K562 (cell line): ENCODE results near the gene MTG2. TPM values are rescaled to one million over a fixed set of nuclear protein-coding genes. Genes with fewer than 3 reads are reported as not detected.

ENCODE experiments used
- ATAC-seq: fragments of 200-7000 bp; cut with Tn5 transposase; 3 replicates; pipeline ENCODE4 v1.9.1; 2020; ENCODE audit warnings: moderate library complexity
- BruUV-seq: library from RNA; stranded (reverse); fragments of 400-500 nt; replicated peaks from 2 replicates; lab custom pipeline; 2021; lab: Mats Ljungman, UMichigan
- CTCF ChIA-PET: fragments of 300-600 bp; formaldehyde crosslinking; extraction: SDS; loops from one replicate; lab custom pipeline; 2021; ENCODE audit warnings: low intra/inter-chr PET ratio; lab: Yijun Ruan, JAX
- POLR2A ChIA-PET: fragments of 300-600, 350-650 bp; sonication (Branson Sonifier 250); formaldehyde crosslinking; extraction: SDS; loops from one replicate; lab custom pipeline; 2021; ENCODE audit warnings: antibody characterized with exemption, inconsistent platforms; lab: Yijun Ruan, JAX
- DNase-seq, 4 experiments: peaks; one replicate each; pipeline versions ENCODE4 v3.0.0 to v3.0.0-alpha.2; 2011 to 2018; ENCODE audit warnings: low spot score in 3 of 4, mixed read lengths in 3 of 4; ENCODE audit errors: extremely low read depth in 1 of 4
- FAIRE-seq: peaks from 2 replicates; lab custom pipeline; 2011; peaks lifted over from hg19 to GRCh38; lab: Jason Lieb, UNC
- H2AFZ ChIP-seq: 2 replicates; pipeline ENCODE4 v1.6.0; 2011; ENCODE audit warnings: low read depth, low read length, control low read depth, inconsistent platforms
- H3K27ac ChIP-seq: fragments of 200-600 bp; 3 replicates; pipeline ENCODE4 v1.8.0; 2011; ENCODE audit warnings: low read depth, mild to moderate bottlenecking, control low read depth, inconsistent platforms, low read length, moderate library complexity, mixed read lengths; ENCODE audit errors: extremely low read depth
- H3K27me3 ChIP-seq, 2 experiments: fragments of 300-600 bp in 1 of 2; 2 replicates in 1 of 2; 3 replicates in 1 of 2; pipeline versions ENCODE4 v1.6.0 to v1.8.0; 2011; ENCODE audit warnings: inconsistent platforms in 2 of 2, low read length in 2 of 2, mild to moderate bottlenecking in 1 of 2, mixed read lengths in 1 of 2, moderate library complexity in 1 of 2; ENCODE audit not compliant: control insufficient read depth in 2 of 2, insufficient read depth in 2 of 2
- H3K36me3 ChIP-seq: fragments of 300-600 bp; 3 replicates; pipeline ENCODE4 v1.8.0; 2011; ENCODE audit warnings: mild to moderate bottlenecking, low read length, inconsistent platforms; ENCODE audit not compliant: control insufficient read depth, insufficient read depth
- H3K4me1 ChIP-seq, 2 experiments: fragments of 200-600 bp in 1 of 2; replicated peaks in 1 of 2; 2 replicates in 1 of 2; 3 replicates in 1 of 2; pipeline versions ENCODE4 v1.5.1 to v1.8.0; 2011; ENCODE audit warnings: inconsistent platforms in 2 of 2, low read length in 2 of 2, mild to moderate bottlenecking in 1 of 2, mixed read lengths in 1 of 2, moderate library complexity in 1 of 2; ENCODE audit not compliant: control insufficient read depth in 2 of 2, insufficient read depth in 2 of 2
- H3K4me2 ChIP-seq: 2 replicates; pipeline ENCODE4 v1.6.1; 2011; ENCODE audit warnings: low read length, control low read depth, inconsistent platforms, mixed read lengths; ENCODE audit not compliant: insufficient read depth
- H3K4me3 ChIP-seq: fragments of 200-600 bp; sonication (generic), shearing (Covaris generic); 2 replicates; pipeline ENCODE4 v1.5.1; 2016; ENCODE audit warnings: control low read depth, inconsistent platforms
- H3K79me2 ChIP-seq: fragments of 200-600 bp; 3 replicates; pipeline ENCODE4 v1.8.0; 2011; ENCODE audit warnings: low read length, inconsistent platforms; ENCODE audit not compliant: control insufficient read depth, insufficient read depth
- H3K9ac ChIP-seq, 2 experiments: 2 replicates each; pipeline versions ENCODE4 v1.6.0 to v1.6.1; 2011; ENCODE audit warnings: low read depth in 2 of 2, low read length in 2 of 2, control low read depth in 1 of 2, inconsistent platforms in 1 of 2, mild to moderate bottlenecking in 1 of 2, mixed read lengths in 1 of 2; ENCODE audit not compliant: insufficient read depth in 1 of 2
- H3K9me1 ChIP-seq: one replicate; pipeline ENCODE4 v1.6.0; 2011; ENCODE audit warnings: inconsistent platforms, mild to moderate bottlenecking, low read length, moderate library complexity; ENCODE audit not compliant: control insufficient read depth, insufficient read depth
- H3K9me3 ChIP-seq: replicated peaks from 2 replicates; pipeline ENCODE4 v1.5.1; 2011; ENCODE audit warnings: low read depth, low read length, inconsistent platforms; ENCODE audit not compliant: control insufficient read depth, insufficient read depth
- H4K20me1 ChIP-seq: replicated peaks from 2 replicates; pipeline ENCODE4 v1.6.1; 2011; ENCODE audit warnings: low read length, inconsistent platforms, mixed read lengths; ENCODE audit not compliant: control insufficient read depth, insufficient read depth
- ETV1 ChIP-seq: fragments of 450-650 bp; conservative IDR thresholded peaks from 2 replicates; pipeline ENCODE4 v1.6.1; 2016; ENCODE audit warnings: missing genetic modification characterization, control low read depth, low read depth, missing compliant biosample characterization
- FOSL1 ChIP-seq: fragments of 200-800 bp; sonication (Bioruptor generic); conservative IDR thresholded peaks from 2 replicates; pipeline ENCODE4 v1.6.1; 2016; ENCODE audit warnings: missing genetic modification characterization, missing compliant biosample characterization
- HOMEZ ChIP-seq: fragments of 250-450 bp; sonication (Bioruptor Pico); IDR thresholded peaks from 2 replicates; pipeline ENCODE4 v1.4.0; 2020; ENCODE audit warnings: mild to moderate bottlenecking, moderate library complexity
- LCOR ChIP-seq: sonication (generic); formaldehyde crosslinking; IDR thresholded peaks from 2 replicates; pipeline ENCODE4 v1.8.0; 2022; ENCODE audit warnings: mild to moderate bottlenecking, missing genetic modification reagents
- PBX2 ChIP-seq, 2 experiments: IDR thresholded peaks in 1 of 2; conservative IDR thresholded peaks in 1 of 2; 2 replicates each; pipeline ENCODE4 v1.6.1; 2016; ENCODE audit warnings: low read depth in 2 of 2, mild to moderate bottlenecking in 1 of 2, missing compliant biosample characterization in 1 of 2, missing genetic modification characterization in 1 of 2, moderate library complexity in 1 of 2
- POU5F1 ChIP-seq: fragments of 150-350 bp; IDR thresholded peaks from 2 replicates; pipeline ENCODE4 v1.6.1; 2014; ENCODE audit warnings: borderline replicate concordance, low read length, low read depth, mild to moderate bottlenecking; ENCODE audit not compliant: partially characterized antibody
- PYGO2 ChIP-seq: fragments of 450-650 bp; IDR thresholded peaks from 2 replicates; pipeline ENCODE4 v1.6.1; 2016; ENCODE audit warnings: mild to moderate bottlenecking, missing genetic modification characterization, moderate library complexity, missing compliant biosample characterization
- TARDBP ChIP-seq: fragments of 450-650 bp; IDR thresholded peaks from 2 replicates; pipeline ENCODE4 v1.6.1; 2016
- THRAP3 ChIP-seq: fragments of 450-650 bp; IDR thresholded peaks from 2 replicates; pipeline ENCODE4 v1.6.1; 2016; ENCODE audit warnings: mild to moderate bottlenecking, inconsistent platforms, borderline replicate concordance
- ZNF124 ChIP-seq: sonication (generic); formaldehyde crosslinking; IDR thresholded peaks from 2 replicates; pipeline ENCODE4 v1.8.1; 2022; ENCODE audit warnings: missing genetic modification reagents
- ZNF224 ChIP-seq: sonication (generic); formaldehyde crosslinking; IDR thresholded peaks from 2 replicates; pipeline ENCODE4 v1.8.0; 2022; ENCODE audit warnings: mild to moderate bottlenecking, missing genetic modification reagents
- ZNF316 ChIP-seq: fragments of 450-650 bp; IDR thresholded peaks from 2 replicates; pipeline ENCODE4 v1.6.1; 2016
- ZNF395 ChIP-seq: fragments of 200-800 bp; sonication (Bioruptor generic); IDR thresholded peaks from 2 replicates; pipeline ENCODE4 v1.6.1; 2017; ENCODE audit warnings: missing genetic modification characterization, missing compliant biosample characterization
- ZNF639 ChIP-seq, 2 experiments: fragments of 200-800 bp in 1 of 2; sonication (Bioruptor generic) in 1 of 2; sonication (generic) in 1 of 2; formaldehyde crosslinking in 1 of 2; IDR thresholded peaks in 1 of 2; conservative IDR thresholded peaks in 1 of 2; 2 replicates each; pipeline versions ENCODE4 v1.5.0 to v1.6.1; 2016 to 2020; ENCODE audit warnings: missing compliant biosample characterization in 1 of 2, missing genetic modification characterization in 1 of 2, missing genetic modification reagents in 1 of 2
- ZSCAN29 ChIP-seq: fragments of 450-650 bp; IDR thresholded peaks from 2 replicates; pipeline ENCODE4 v1.6.1; 2017
- WGBS: fragments of 100-300 bp; shearing (Covaris generic); methylation state at CpG from one replicate; pipeline ENCODE4 v1.1.6; 2016; ENCODE audit warnings: low coverage, mixed read lengths; ENCODE audit not compliant: insufficient coverage; ENCODE audit errors: missing lambda C conversion rate; 5-methylcytosine and 5-hydroxymethylcytosine counted together
- in situ Hi-C: fragments of 300-500 bp; cut with MboI; formaldehyde crosslinking; loops from 4 replicates; pipeline ENCODE4 v1.15.0; 2018; ENCODE audit warnings: inconsistent platforms, mixed read lengths
- intact Hi-C: fragments of 100-400 bp; cut with micrococcal nuclease; formaldehyde crosslinking; loops from 2 replicates; pipeline ENCODE4 v1.14.2; 2022
- polyA plus RNA-seq, 8 experiments: library from polyadenylated mRNA; depleted of rRNA in 4 of 8; stranded (reverse) in 5 of 8; unstranded in 3 of 8; fragments of >200 nt; fragmentation: Nextera tagmentation in 2 of 8; fragmentation: Illumina TruSeq in 1 of 8; extraction: Ambion mirVana in 2 of 8; extraction: Trizol in 1 of 8; gene quantifications; 2 replicates each; pipeline versions ENCODE4 v1.2.1 to v1.2.3, GENCODE V29; 2011 to 2014; ENCODE audit warnings: inconsistent platforms in 1 of 8, missing spikeins in 1 of 8
- total RNA-seq, 7 experiments: library from RNA; depleted of rRNA in 6 of 7; stranded (reverse); fragments of >200 nt in 6 of 7; fragmentation: Illumina TruSeq in 2 of 7; extraction: Trizol in 2 of 7; gene quantifications; 2 replicates each; pipeline versions ENCODE4 v1.2.1 to v1.2.3, GENCODE V29; 2011 to 2021; ENCODE audit warnings: low replicate concordance in 1 of 7

Gene MTG2
- total and polyA plus RNA-seq, 9 of the 15 experiments (the other 6 are each of a cell fraction or from before 2014, with no cell fraction given), result 8.7 to 67.5 (median 44.5) TPM

GRCh38 chr20:62198931-62199330, 16.1 kb downstream of the MTG2 start:
- in situ Hi-C loops, result no loop called here
- POLR2A ChIA-PET, result interaction anchor here (0.6 kb wide), 1 partner anchor 188 kb away, joined by 3 read pairs; no protein-coding TSS in a partner anchor
- whole genome bisulfite sequencing, result 93% methylated on average over 18 of the region's 18 CpGs

More at GRCh38 chr20:62198931-62199330, 16.1 kb downstream of the MTG2 start:
- no TSS peak for BruUV-seq
- Histone ChIP-seq H3K9me3 (no peaks in the 10 kb centered on the region), H3K27me3 (no peaks in the 10 kb centered on the region), H3K9me1 (no peaks in the 10 kb centered on the region), H3K4me3 (no peak overlapping the region), H2AFZ (no peak overlapping the region), H3K27ac (no peak overlapping the region), H3K4me2 (no peak overlapping the region), H3K79me2 (no peaks in the 10 kb centered on the region; the same call in 2 of the 3 replicates), H4K20me1 (no peaks in the 10 kb centered on the region), H3K4me1 (no peaks in the 10 kb centered on the region; a peak in 1 of 5 replicates), H3K36me3 (peaks cover 81% of the 10 kb centered on the region; the same call in 2 of the 3 replicates), H3K9ac (no peak overlapping the region)
- intact Hi-C loops, result no loop called here
- DNase-seq (no peak), FAIRE-seq (no peak), ATAC-seq (no peak)
- no peak for TF ChIP-seq HOMEZ (CRISPR knock-in tag)
- no peak for TF ChIP-seq ZNF395 (CRISPR knock-in tag)
- TF ChIP-seq ZNF124 (CRISPR knock-in tag), result no peak
- no peak for TF ChIP-seq LCOR
- TF ChIP-seq ZNF224 (CRISPR knock-in tag), result no peak
- TF ChIP-seq ZNF316, result no peak
- TF ChIP-seq PYGO2 (tag), result no peak
- no peak for TF ChIP-seq THRAP3
- TF ChIP-seq TARDBP, result no peak
- no peak for TF ChIP-seq ZNF639 (CRISPR knock-in tag; conservative IDR thresholded peaks at IDR 0.05 in 1 of 2, IDR thresholded peaks at IDR 0.05 in 1 of 2)
- no peak for TF ChIP-seq FOSL1 (tag)
- TF ChIP-seq POU5F1, result no peak
- no peak for TF ChIP-seq ETV1 (tag)
- no peak for TF ChIP-seq ZSCAN29
- no peak for TF ChIP-seq PBX2 (CRISPR knock-in tag; IDR thresholded peaks at IDR 0.05; ENCODE audit: low read depth)
- no peak for TF ChIP-seq PBX2 (tag; conservative IDR thresholded peaks at IDR 0.05; ENCODE audit: low read depth)
- CTCF ChIA-PET, result no interaction called here
